ENCODE data around the gene SLC35G1. TPM values are rescaled to one million over a fixed set of nuclear protein-coding genes. Genes with fewer than 3 reads are reported as not detected.

The SLC35G1 gene
- total RNA-seq, 1 donor from 2014 or later = 5.3 TPM

GRCh38 chr10:93894516-93895378 is 969 bp downstream of the SLC35G1 start:
- peak overlapping the region; percentile 83 for H3K4me3 Mint-ChIP-seq (ENCODE audit: unreplicated experiment)
- H3K27me3 Mint-ChIP-seq (ENCODE audit: low read depth) = no peaks in the 10 kb centered on the region
- peaks cover 33% of the 10 kb centered on the region for H3K4me1 Mint-ChIP-seq (ENCODE audit: low read depth)
- no peak for TF ChIP-seq CTCF (IDR thresholded peaks at IDR 0.05)
- H3K9me3 Mint-ChIP-seq (ENCODE audit: low read depth) = no peaks in the 10 kb centered on the region
- H3K36me3 Mint-ChIP-seq (ENCODE audit: low read depth) = peaks cover 8% of the 10 kb centered on the region
- no peak overlapping the region for H3K27ac Mint-ChIP-seq (ENCODE audit: unreplicated experiment)
- DNase-seq (ENCODE audit: low spot score) = no peak

DNA sequence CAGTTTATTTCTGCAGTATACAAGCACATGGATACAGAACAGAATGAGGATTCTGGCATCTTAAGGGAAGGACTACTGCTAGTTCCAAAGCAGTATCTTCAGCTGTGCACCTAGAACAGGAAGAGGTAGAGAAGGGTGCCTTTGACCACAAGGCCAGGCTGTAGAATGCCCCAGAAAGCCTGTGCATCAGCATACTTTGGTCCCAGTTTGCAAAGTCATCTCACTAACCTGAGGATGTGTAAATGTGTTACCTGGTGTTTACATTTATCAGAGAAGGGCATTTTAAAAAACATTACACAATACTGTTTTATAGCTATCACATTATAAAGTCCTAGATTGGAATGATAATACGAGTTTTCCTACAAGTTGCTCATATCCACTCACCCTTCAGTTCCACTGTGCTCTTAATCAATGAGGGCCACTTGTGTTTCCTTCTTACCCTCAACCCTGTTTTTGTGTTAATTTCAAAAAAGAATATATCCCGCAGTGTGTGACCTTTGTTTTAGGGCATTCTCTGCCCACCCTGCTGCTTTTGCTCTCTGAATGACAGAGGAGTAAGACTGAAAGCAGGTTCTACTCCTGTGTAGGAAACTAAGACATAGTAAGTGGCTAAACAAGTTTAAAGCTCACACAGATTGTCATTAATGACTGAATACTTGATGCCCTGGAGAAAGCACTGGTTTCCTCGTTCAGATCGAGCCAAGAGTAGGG is 3.4 kb downstream of the SLC35G1 start:
- Mint-ChIP-seq H3K9me3 (ENCODE audit: low read depth) (no peaks in the 10 kb centered on the region), H3K27me3 (ENCODE audit: low read depth) (no peaks in the 10 kb centered on the region), H3K27ac (ENCODE audit: unreplicated experiment) (no peak overlapping the region), H3K4me3 (ENCODE audit: unreplicated experiment) (no peak overlapping the region), H3K4me1 (ENCODE audit: low read depth) (peaks cover 33% of the 10 kb centered on the region), H3K36me3 (ENCODE audit: low read depth) (peaks cover 8% of the 10 kb centered on the region)
- no peak for DNase-seq (ENCODE audit: low spot score)
- TF ChIP-seq CTCF (IDR thresholded peaks at IDR 0.05) = no peak

- Mint-ChIP-seq H3K9me3 (ENCODE audit: low read depth) (no peaks in the 10 kb centered on the region), H3K27ac (ENCODE audit: unreplicated experiment) (no peak overlapping the region), H3K4me1 (ENCODE audit: low read depth) (peaks cover 25% of the 10 kb centered on the region), H3K27me3 (ENCODE audit: low read depth) (no peaks in the 10 kb centered on the region), H3K4me3 (ENCODE audit: unreplicated experiment) (no peak overlapping the region), H3K36me3 (ENCODE audit: low read depth) (peaks cover 8% of the 10 kb centered on the region)
- DNase-seq (ENCODE audit: low spot score) = no peak
- no peak for TF ChIP-seq CTCF (IDR thresholded peaks at IDR 0.05)
Observed at GRCh38 chr10:93899109-93899508, 5.3 kb downstream of the SLC35G1 start.

GRCh38 chr10:93903051-93903450 is 9.3 kb downstream of the SLC35G1 start:
- TF ChIP-seq CTCF (IDR thresholded peaks at IDR 0.05) = no peak
- Mint-ChIP-seq H3K4me3 (ENCODE audit: unreplicated experiment) (no peak overlapping the region), H3K36me3 (ENCODE audit: low read depth) (peaks cover 11% of the 10 kb centered on the region), H3K9me3 (ENCODE audit: low read depth) (no peaks in the 10 kb centered on the region), H3K27me3 (ENCODE audit: low read depth) (no peaks in the 10 kb centered on the region), H3K27ac (ENCODE audit: unreplicated experiment) (no peak overlapping the region), H3K4me1 (ENCODE audit: low read depth) (no peaks in the 10 kb centered on the region)
- no peak for DNase-seq (ENCODE audit: low spot score)

DNA sequence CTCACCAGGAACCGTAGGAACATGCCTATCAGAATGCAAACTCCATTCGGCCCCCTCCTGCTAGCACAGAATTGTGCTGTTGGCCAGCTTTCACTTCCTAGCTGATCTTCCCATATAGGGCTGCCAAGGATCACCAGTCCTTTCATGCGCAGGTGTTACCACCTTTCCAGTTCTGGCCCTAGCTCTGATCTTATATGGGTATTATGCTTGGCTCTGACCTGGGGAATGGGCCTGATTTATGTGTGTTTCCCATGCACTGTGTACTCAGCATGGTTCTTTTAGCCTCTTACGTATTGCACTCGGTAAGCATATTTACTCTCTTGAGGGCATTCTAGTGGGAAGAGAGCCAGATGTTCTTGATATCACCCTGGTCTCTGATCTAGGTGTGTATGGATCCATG is 11.1 kb downstream of the SLC35G1 start:
- Mint-ChIP-seq H3K9me3 (ENCODE audit: low read depth) (no peaks in the 10 kb centered on the region), H3K36me3 (ENCODE audit: low read depth) (peaks cover 7% of the 10 kb centered on the region), H3K4me1 (ENCODE audit: low read depth) (no peaks in the 10 kb centered on the region), H3K27ac (ENCODE audit: unreplicated experiment) (no peak overlapping the region), H3K27me3 (ENCODE audit: low read depth) (no peaks in the 10 kb centered on the region), H3K4me3 (ENCODE audit: unreplicated experiment) (no peak overlapping the region)
- DNase-seq (ENCODE audit: low spot score) = no peak
- TF ChIP-seq CTCF (IDR thresholded peaks at IDR 0.05) = no peak
